ENCODE measurements around the gene ANO7.
A peak's percentile ranks its signal among the peaks of the same experiment; 100 is the strongest.

Gene ANO7

DNA sequence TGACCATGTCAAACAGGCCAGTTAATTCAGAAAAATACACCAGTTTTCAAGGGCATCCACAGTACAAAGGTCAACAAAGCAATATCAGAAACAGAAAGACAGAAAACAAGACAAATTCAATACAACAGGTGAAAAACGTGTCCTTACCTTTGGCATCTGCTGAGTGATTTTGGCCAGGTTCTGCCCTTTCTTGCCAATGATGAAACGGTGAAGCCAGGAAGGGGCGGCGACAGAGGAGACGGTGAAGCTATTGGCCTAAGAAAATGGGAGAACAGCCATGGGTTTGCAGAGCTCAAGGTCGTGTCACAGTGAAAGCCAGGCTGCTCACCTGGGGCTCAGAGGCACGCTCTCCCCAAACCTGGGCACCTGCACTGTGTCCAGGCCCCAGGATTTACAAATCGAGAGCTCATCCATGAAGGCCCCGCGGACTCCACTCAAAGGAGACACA, 66.5 kb downstream of the ANO7 start:
- DNase-seq, result no peak

DNA sequence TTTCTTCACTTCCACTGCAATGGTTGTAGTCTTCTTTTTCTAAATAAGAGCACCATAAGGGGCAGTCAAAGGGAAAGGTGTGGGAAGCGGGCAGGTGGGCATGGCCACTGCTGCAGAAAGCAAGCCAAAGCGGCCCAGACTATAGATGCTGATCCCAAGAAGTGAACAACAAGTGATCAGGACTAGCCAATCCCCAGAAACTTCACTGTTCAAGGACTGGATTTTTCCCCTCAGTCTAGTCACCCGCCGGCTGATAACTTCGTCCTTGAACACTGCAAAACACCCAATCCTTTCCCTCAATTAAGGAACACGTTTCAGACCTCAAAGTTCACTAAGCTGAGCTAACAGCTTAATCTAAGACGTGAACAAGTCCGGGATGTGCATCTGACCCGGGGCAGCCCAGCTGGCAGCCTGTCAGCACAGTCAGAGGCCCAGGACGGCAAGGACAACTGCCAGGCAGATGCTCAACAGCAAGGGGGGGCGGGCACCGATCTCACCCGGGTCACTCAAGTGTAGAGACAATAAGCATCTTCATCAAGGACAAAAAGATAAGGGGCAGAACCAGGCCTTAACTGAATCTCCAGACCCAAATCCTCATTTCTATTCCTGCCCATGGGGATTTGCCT, 67.2 kb downstream of the ANO7 start:
- no peak for DNase-seq

DNA sequence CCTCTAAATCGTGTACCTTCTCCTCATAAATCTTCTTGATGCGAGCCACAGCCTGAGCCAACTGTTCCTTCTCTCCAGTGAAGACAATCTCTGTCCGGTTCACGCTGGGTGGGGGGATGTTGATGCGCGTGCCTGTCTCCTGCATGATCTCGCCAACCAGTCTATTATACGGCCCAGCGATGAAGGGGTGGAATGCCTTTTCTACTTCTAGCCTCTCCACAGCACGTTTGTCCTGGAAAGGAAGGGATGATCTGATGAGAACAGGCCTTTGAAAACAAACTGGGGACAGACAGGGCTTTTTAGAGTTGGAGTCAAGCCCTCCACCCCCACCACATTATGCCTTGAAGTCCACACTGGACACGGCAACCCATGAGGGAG, 67.7 kb downstream of the ANO7 start:
- no peak for DNase-seq

DNA sequence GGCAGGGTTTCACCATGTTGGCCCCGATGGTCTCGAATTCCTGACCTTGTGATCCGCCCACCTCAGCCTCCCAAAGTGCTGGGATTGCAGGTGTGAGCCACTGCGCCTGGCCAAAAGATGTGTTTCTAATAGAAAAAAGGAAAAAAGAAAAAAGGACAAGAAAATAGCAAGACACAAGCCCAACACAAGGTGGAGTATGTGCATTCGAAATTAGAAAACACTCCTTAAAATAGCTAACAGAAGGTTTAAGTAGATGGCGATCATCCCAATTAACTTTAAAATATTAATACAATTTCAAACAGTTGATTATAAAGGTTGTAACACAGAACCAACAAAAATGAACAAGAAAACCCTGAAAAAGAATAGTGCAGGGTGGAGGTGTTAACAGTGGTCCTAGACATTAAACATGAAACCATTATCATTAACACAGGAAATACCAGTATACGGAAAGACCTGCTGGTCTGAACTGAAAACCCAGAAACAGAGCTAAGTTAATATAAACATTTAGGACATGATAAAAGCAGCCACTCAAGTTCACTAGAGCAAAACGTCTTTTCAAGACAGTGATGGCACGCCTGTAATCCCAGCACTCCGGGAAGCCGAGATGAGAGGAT, 69.0 kb downstream of the ANO7 start:
- DNase-seq, result no peak

DNA sequence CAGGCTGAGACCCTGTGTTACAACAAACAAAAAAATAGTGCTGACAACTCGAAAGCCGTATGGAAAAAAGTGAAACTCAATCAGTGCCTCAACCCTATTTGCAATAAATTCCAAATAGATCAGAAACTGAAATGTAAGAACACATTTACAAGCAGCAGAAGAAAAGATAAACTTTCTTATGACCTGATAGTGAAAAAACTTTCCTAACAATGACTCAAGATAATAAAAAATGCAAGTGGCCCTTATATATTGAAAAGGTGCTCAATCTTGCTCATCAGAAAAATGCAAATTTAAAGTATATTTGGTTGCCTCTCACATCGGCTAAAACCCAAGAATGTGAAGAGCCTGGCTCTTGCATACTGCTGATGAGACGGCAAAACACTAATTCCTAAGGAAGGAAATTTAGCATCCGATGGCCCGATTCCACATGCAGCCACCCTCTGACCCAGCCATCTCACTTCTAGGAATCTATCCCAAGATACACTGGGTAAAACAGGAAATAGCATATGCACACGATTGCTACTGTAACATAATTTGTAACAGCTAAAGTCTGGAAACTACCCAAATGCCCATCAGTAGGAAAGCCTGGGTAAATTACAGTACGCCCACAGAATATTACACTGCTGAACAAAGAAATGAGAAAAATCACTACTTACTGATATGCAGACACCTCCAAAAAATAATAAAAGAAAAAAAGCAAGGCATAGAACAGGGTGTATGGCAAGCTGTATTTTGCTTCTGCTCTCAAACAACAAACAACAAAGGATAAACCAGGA, 70.2 kb downstream of the ANO7 start:
- no peak for DNase-seq

DNA sequence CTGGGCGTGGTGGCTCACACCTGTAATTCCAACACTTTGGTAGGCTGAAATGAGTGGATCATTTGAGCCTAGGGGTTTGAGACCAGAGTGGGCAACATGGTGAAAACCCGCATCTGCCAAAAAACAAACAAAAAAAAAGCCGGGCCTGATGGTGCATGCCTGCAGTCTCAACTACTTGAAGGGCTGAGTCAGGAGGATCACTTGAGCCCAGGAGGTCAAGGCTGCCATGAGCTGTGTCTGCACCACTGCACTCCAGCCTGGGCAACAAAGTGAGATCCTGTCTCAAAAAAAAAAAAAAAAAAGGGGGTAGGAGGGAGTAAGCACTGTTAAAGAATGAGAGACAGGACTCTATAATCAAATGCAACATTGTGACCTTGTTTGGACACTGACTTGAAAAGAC, 72.4 kb downstream of the ANO7 start:
- DNase-seq, result no peak

DNA sequence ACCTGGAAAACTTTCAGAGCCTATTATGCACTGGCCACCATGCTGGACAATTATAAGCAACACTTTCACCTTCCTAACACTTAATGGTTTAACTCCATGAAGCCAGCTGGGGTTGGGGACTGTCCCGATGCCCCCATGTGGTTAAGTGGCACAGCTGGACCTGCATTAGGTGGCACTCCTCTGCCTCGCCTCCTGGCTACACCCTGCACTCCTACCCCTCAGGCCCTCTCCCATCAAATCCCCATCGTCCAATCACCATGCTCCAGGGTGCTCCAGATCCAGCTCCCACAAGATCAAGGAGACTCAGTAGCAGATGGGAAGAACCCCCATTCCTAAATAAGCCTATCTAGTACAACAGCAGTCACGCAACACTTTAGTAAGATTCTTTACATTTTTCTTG, 73.2 kb downstream of the ANO7 start:
- no peak for DNase-seq

DNA sequence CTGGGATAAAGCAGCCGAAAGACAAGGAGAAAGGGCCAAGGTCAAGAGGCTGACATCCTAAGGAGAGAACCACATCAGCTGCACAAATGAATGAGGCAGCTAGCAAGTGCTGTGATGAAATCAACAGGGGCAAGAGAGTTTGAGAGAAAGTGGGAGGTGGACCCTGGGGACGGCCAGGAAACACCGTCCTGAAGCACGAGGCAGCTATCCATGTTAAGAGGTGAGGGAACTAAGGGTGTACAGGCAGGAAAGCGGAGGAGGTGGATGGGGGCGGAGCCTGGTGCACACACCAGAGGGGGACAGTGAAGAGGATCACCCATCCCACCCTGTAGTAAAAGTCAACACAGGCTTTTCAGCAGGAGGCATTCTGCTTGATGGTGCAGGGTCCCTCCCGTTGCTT, 74.6 kb downstream of the ANO7 start:
- no peak for DNase-seq

DNA sequence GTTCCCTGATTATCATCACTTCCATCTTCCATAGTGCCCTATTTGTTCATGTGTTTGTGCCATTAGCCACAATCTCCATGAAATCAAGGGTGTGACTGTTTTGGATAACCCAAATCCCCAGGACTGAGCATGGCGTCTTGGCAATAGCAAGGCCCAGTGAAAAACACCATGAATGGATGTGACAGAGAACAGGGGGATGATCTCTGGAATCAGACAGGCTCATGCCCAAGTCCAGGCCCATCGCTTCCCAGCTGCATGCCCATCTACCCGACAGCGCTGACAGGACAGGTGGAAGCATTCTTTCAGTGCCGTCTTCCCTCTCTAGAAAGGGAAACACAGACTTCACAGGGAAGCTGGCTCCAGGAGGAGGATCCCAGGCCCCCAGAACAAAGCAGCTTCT, 77.0 kb downstream of the ANO7 start:
- no peak for DNase-seq

DNA sequence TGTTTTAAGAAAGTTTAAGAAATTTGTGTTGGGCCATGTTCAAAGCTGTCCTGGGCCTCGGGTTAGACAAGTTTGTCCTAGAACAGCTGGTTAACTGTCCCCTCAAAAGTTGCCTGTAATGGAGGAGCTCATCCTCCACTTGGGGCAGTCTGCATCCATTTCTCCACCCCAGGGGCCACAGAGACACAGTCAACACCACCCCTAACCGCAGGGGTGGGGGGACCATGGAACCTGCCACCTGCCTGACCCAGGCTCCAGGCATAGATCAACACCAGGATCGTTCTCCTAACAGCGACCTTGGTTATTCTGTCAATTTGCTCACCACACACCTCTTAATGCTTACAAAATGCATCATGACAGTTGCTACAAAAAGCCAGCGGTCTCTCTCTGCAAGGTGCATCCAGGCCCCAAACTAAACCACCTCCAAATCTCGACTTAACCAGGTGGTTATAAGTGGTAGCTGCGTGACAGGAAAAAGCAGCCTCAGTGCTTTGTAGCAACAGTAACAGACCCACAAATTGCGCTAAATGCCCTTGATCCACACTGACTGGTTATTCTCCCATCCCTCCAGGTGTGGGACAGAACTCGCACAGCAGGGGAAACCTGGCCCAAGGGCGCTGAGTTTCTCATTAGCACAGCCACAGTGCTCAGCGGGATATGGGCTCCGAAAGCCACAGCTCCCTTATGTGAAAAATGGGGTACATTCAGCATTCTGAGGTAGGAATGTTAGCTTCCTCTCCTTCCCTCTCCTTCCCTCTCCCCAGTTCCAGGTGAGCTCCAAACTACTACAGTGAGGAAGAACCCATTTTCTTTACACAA, 79.0 kb downstream of the ANO7 start:
- DNase-seq, result no peak

DNA sequence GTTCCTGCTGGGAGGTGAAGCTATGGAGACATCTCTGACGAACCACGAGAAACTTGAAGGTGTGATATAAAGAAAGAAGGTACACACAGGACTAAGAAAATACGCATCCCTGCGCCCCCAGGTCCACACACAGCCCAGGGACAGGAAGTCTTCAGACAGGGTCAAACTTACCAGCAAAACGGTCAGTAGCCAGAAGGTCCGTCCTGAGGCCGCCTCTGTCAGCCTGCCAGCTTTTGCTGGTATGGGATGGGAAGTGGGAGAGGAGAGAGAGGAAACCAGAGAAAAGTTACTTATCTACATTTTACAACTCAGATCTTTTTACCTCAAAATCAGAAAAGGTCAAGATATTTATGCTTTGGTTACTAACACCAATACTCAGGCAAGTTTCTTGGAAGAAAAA, 79.8 kb downstream of the ANO7 start:
- DNase-seq, result no peak

DNA sequence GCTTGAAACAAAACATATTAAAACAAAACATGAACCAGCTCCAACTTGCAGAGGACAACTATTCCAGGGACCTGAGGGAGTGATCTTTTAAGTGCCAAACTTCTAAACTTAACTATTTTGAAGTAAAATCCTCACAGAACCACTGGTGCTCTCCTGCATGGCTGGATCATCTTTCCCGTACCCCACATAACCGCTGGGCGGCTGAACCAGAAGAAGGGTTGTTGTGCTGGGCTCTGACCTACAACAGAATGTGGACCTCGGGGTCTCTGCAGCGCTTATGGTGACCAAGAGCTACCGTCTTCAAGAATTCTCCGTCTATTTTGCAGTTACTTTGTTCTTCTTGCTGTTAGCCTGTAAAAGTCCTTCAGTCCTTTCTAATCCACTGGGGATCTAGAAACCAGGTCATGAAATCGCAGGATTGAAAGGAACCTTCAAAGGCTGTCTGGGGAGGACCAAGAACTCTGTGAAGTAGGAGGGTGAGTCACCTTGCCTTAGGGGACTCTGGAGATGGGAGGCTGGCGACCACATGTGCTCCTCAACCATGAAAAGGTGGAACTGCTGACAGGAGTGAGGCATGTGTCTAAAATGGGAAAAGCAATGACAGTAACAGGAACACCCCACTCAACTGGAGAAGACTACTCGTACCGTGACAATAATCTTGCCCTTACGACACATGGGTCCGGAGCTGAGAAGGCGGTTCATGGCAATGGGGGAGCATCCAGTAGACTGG, 80.4 kb downstream of the ANO7 start:
- no peak for DNase-seq

DNA sequence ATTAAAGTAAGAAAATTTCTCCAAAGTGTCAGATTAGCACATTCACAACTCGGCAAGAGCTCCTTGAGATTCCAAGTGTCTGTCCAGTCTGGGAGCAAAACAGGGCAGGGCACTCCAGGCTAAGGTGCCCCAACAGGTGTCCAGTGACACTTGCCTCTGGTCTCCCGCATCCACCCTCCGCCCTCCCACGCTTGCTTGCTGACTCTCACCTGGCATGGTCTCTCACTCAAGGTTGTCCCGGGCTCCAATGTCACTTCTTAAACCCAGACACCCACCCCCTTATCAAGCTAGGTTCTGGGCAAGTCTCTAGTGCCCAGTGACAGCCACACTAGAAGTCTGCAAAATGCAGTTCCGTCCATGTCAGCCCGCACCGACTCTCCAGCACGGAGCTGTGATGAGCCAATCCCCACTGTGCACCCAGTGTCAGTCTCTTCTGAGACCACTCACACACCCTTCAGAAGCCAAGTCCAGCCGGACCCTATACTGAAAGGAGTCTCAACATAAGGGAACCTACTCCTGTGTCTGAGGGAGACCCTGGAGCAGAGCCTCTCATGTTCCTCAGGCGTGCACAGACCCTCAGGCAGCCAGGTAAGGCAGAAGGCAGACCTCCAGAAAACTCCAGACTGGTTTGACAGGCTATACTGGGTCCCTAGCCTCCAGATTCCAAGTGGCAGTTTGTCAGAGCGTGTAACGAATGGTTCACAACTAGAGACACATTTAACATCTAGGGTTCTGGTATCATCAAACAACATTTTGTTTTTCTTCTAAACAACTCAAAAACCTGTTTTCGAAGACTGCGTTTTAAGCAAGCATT, 81.4 kb downstream of the ANO7 start:
- no peak for DNase-seq

DNA sequence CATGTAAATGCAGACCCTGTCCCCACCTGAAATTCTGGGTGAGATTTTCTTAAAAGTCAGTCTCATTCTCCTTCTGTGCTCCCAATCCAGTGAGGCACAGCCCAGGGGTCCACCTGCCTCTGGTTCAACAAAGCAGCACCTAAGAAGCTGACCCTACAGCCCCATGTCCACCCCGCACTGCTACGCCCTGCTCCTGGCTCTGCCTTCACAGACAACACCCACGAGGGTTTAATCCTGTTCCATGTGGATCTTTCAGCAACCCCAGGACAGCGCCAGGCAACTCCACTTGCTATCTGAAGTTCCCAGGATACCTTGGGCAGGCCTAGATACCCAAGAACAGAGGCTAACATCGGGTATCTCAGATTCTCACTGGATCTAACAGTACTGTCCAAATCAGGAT, 82.1 kb downstream of the ANO7 start:
- DNase-seq, result no peak

DNA sequence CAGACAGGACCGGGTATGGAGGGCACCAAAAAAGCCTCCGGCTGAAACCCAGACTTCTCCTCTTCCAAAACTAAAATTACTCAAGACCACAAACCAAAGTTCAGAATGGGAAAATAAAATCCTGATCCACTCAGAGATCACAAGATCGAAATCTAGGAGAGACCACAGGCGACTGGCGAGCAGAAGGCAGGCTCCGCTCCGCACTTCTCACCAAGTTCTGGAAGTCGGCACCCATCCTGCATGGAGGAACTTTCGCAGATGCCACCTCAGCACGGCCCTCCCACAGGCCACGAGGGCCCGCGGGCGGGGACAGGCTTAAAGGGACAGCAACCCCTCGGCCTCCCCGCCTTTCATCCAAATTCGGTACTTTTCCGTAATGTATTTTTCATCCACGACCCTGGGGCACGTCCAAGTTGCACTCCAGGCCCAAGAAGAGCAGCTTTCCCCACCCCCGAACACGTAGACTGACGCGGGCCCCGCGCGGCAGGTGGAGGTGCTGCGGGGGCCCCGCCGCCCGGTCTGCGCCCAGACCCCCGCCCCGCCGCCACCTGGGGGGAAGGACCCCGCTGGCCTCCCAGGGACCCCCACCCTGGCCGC, 83.3 kb downstream of the ANO7 start:
- peak; percentile 71 for DNase-seq

DNA sequence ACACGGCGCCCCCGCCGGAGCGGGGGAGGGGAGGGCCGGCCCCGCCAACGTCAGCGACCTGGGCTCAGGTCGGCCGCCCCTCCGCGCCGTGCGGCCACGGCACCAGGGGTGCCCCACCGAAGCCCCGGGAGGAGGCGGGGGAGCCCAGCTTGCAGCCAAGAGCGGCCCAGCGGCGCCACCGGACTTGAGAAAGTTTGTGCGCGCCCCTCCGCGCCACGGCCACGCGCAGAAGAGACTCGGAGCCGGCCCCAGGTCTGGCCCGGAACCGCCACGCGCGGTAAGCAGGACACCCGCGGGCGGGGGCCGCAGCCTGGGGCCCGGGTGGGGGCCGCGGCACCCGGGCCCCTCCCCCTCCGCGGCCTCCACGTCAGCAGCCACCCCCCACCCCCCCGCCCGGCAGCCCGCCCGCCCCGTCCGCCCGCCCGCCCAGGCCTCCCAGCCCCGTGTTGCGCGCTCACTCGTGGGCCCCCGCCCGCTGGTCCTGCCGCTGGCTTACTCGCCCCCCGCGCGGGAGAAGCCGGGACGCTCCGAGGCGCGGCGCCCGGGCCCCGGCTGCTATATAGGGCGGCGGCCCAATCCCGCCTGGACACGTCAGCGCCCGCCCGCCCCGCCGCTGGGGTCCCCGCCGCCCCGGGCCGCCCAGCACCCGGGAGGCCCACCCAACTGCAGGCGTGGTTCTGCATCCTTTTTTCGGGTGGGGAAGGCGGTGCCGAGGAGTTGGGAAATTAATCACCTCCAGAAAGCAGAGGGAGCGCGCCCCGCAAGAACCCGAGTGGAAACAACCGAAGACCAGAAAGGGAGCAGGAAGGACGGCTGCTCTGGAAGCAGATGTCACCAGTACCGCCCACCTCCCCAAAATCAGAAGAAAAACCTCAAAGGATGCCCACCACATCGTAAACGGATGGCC, 84.1 kb downstream of the ANO7 start:
- peak; percentile 41 for DNase-seq

DNA sequence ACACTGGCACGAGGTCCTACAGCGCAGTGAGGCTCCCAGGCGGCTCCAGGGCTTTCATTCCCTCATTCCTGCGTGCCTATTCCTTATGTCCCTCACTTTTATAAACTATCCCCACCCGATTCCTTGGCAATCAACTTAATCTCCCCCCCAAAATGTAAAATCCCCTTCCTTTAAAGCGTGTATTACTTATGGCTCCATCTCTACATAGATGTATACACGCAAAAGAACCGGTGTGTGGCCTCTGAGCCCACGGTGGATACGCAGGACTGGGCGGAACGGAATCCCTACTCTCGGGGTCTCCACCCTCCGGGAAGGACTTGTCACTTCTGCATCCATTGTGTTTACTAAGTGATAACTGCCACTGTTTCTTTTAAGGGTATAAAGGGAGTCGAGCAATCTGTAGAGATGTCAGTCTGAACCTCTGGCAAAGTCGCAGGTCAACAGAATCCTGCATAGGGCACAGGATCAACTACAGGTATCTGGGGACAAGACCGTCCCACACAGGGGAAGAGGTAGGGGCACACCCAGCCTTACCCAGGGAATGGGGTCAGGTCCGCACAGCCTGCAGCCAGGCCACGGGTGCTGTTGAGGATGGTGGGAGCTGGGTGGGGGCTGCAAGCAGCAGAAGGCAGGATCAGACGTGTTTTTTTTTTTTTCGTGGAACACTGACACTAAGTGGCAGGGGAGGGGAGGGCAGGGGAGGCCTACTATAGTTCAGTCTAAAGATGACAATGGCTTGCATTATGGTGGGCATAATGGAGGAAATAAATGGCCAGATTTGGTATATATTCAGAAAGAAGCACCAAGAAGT, 84.9 kb downstream of the ANO7 start:
- no peak for DNase-seq

DNA sequence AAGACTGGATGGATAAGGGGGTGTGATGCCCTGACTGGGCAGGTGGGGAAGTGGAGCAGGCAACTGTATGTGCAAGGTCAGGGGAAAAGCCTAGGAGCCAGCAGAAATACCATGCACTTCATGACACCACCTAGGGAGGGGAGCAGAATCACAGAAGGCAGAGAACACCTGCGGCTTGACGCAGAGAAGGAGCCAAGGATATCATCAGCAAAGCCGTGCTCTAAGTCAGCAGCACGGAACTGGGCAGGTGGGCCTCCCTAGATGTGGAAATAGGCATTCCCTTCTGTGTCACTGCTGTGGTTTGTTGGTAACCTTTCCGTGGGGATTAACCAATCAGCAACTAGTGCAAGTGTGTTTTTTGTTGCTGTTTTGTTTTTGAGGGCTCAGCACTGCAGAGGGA, 85.7 kb downstream of the ANO7 start:
- DNase-seq, result no peak

All from hematopoietic multipotent progenitor cell treated with erythropoietin and hydrocortisone succinate and interleukin-3 and kit ligand, for 8 days (in vitro differentiated cells).